Measurements from ENCODE around the gene SPATS1.
"Not testable (repeated sequence)": the region's sequence is repeated elsewhere in the genome, so short reads cannot be mapped to it uniquely, and the experiment has no call there.

Gene SPATS1

GRCh38 chr6:44346818-44347217 lies 4.4 kb downstream of the SPATS1 start:
- DNase-seq, result not testable (repeated sequence)

GRCh38 chr6:44349904-44350649 lies 7.6 kb downstream of the SPATS1 start:
- DNase-seq, result no peak

- not testable (repeated sequence) for DNase-seq
These were observed 8.2 kb downstream of the SPATS1 start for GRCh38 chr6:44350650-44350994.

- DNase-seq, result no peak
These were observed 9.8 kb downstream of the SPATS1 start for GRCh38 chr6:44352259-44352658.

- no peak for DNase-seq
These were observed 10.9 kb downstream of the SPATS1 start for GRCh38 chr6:44353336-44353735.

- DNase-seq, result no peak
These were observed 13.2 kb downstream of the SPATS1 start for GRCh38 chr6:44355640-44356039.

GRCh38 chr6:44356487-44356886 lies 14.0 kb downstream of the SPATS1 start:
- DNase-seq, result no peak

GRCh38 chr6:44359973-44360372 lies 17.5 kb downstream of the SPATS1 start:
- DNase-seq, result no peak

GRCh38 chr6:44361947-44362346 lies 19.5 kb downstream of the SPATS1 start:
- no peak for DNase-seq

- no peak for DNase-seq
These were observed 21.0 kb downstream of the SPATS1 start for GRCh38 chr6:44363377-44363926.

GRCh38 chr6:44366781-44367180 lies 24.3 kb downstream of the SPATS1 start:
- no peak for DNase-seq

- DNase-seq, result no peak
These were observed 25.2 kb downstream of the SPATS1 start for GRCh38 chr6:44367681-44368080.

GRCh38 chr6:44373051-44373450 lies 30.6 kb downstream of the SPATS1 start:
- no peak for DNase-seq

GRCh38 chr6:44373787-44374186 lies 31.3 kb downstream of the SPATS1 start:
- no peak for DNase-seq

GRCh38 chr6:44375071-44375470 lies 32.6 kb downstream of the SPATS1 start:
- no peak for DNase-seq

- no peak for DNase-seq
These were observed 35.0 kb downstream of the SPATS1 start for GRCh38 chr6:44377484-44377883.

- DNase-seq, result no peak
These were observed 35.5 kb downstream of the SPATS1 start for GRCh38 chr6:44377971-44378370.

GRCh38 chr6:44381739-44382138 lies 39.3 kb downstream of the SPATS1 start:
- no peak for DNase-seq

GRCh38 chr6:44386364-44386928 lies 44.0 kb downstream of the SPATS1 start:
- DNase-seq, result no peak

GRCh38 chr6:44386929-44387345 lies 44.5 kb downstream of the SPATS1 start:
- DNase-seq, result peak in 1 of 2 experiments; percentile 45

GRCh38 chr6:44387346-44388134 lies 45.1 kb downstream of the SPATS1 start, which contains the start of gene CDC5L:
CDC5L (plus strand) TSS chr6:44387706; CDS start chr6:44387824, 118 bp downstream.
- DNase-seq, result peak; percentile 98 to 99

GRCh38 chr6:44388135-44388487 lies 45.7 kb downstream of the SPATS1 start:
- peak in 1 of 2 experiments; percentile 44 for DNase-seq

GRCh38 chr6:44388887-44389286 lies 46.4 kb downstream of the SPATS1 start:
- DNase-seq, result no peak
